Measurements from ENCODE around the gene GHR.

Gene GHR

DNA sequence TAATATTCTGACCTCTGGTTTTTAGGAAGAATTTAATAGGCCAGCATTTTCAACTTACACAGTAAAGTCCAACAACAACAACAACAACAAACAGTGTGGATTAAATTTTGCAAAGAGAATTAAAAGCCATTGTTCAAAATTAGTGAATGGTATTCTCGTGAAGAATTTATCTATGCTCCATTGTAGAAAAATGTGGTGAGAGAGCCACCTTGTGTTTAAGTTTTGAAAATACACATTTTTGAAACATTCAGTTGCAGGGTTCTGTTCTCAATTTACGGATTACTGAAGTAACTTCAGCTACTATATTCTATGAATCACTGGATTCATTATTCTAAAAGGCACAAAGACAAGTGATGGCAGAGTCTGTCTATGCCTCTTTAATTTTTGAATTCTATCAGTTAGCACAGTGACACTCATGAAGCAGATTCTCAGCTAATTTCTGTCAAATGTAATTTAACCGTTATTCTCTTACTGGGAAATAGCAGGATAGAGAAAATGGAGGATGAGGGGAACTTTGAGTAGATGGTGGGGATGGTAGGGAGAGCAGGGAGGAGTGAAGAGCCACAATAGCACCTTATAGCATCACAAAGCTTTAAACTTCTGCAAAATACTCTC lies 344.4 kb downstream of the GHR start:
- in situ Hi-C loops (cut with MboI; ENCODE audit: low sequenced_read_pairs): no loop called here

DNA sequence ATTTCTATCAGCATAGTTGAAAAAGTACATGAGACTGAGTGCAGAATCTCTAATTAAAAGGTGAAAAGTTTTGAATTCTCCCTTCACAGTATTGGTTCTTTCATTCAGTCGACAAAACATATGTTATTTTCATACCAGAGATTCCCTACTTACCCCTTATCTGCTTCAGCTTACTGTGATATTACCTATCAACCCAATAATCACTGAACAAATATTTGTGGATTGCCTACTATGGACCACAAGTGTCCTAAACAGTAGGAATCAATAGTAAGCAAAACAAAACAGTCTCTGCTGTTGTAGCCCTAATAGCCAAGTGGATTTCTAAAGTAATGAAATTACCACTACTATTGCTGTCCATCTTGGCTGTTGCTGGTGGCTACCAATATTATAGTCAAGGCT lies 344.9 kb downstream of the GHR start:
- in situ Hi-C loops (cut with MboI; ENCODE audit: low sequenced_read_pairs): no loop called here

- in situ Hi-C loops (cut with MboI; ENCODE audit: low sequenced_read_pairs): no loop called here
Observed at GRCh38 chr5:42770003-42770402, 346.8 kb downstream of the GHR start.

Measured in HL-60/S4 (cell line).